ENCODE measurements around the gene SLC9A4.

GRCh38 chr2:102509749-102510148 is 36.7 kb downstream of the SLC9A4 start:
- TF ChIP-seq CTCF (IDR thresholded peaks at IDR 0.05) (no peak), POLR2A (IDR thresholded peaks at IDR 0.05) (no peak), POLR2AphosphoS5 (IDR thresholded peaks at IDR 0.05) (no peak), EP300 (IDR thresholded peaks at IDR 0.05) (no peak)
